AG09309 (cell line): ENCODE measurements around the gene CDCA7L.
"Not testable (repeated sequence)": the region's sequence is repeated elsewhere in the genome, so short reads cannot be mapped to it uniquely, and the experiment has no call there.

Experiments
- DNase-seq: peaks from one replicate; pipeline ENCODE4 v3.0.0-alpha.2; 2010; ENCODE audit warnings: low read depth
- H3K4me3 ChIP-seq: 2 replicates; pipeline ENCODE4 v1.5.1; 2011; ENCODE audit warnings: mild to moderate bottlenecking, low read depth, low read length, moderate library complexity; ENCODE audit not compliant: control insufficient read depth
- CTCF ChIP-seq: IDR thresholded peaks from 2 replicates; pipeline ENCODE4 v1.5.1; 2011; ENCODE audit warnings: mild to moderate bottlenecking, low read depth, low read length, inconsistent platforms; ENCODE audit not compliant: insufficient read depth, control insufficient read depth; ENCODE audit errors: missing control alignments

CDCA7L gene

GRCh38 chr7:21867816-21868575, 77.7 kb downstream of the CDCA7L start:
- no peak overlapping the region for H3K4me3 ChIP-seq
- DNase-seq: no peak
- TF ChIP-seq CTCF: no peak

- no peak for DNase-seq
- no peak overlapping the region for H3K4me3 ChIP-seq
- no peak for TF ChIP-seq CTCF
Measured at GRCh38 chr7:21867226-21867625, 78.5 kb downstream of the CDCA7L start.

DNA sequence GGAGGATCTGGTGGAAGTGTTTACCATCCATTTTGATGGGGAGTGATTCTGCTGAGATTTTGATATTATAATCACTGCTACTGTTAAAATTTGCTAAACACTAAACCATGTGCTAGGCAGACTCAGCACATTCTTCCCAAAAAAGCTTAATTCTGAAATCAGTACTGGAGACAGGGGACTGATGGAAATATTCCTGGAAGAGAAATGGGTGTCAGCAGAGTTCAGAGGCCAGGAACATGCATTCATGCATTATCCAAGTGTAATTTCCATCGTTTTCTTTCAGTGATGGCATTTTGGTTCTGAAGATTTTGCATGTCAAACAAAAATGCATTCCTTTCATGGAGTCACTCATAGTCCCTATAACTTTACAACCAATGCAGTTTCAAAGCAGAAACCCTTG, 79.0 kb downstream of the CDCA7L start:
- no peak for DNase-seq
- no peak overlapping the region for H3K4me3 ChIP-seq
- TF ChIP-seq CTCF: no peak

DNA sequence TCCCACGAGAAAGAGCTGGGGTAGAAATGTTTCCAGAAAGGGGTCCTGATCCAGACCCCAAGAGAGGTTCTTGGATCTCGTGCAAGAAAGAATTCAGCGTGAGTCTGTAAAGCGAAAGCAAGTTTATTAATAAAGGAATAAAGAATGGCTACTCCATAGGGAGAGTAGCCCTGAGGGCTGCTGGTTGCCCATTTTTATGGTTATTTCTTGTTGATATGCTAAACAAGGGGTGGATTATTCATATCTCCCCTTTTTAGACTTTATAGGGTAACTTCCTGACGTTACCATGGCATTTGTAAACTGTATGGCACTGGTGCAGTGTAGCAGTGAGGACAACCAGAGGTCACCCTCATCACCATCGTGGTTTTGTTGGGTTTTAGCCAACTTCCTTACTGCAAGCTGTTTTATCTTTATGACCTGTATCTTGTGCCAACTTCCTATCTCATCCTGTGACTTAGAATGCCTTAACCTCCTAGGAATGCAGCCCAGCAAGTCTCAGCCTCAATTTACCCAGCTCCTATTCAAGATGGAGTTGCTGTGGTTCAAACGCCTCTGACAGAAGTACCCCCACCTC, 80.0 kb downstream of the CDCA7L start:
- not testable (repeated sequence) for H3K4me3 ChIP-seq, DNase-seq

- no peak overlapping the region for H3K4me3 ChIP-seq
- DNase-seq: no peak
- TF ChIP-seq CTCF: no peak
Measured at GRCh38 chr7:21851559-21851967, 94.1 kb downstream of the CDCA7L start.
